NCI-H748 treated with DMSO at 0.1 percent for 48 hours (cell line): ENCODE measurements around the gene ZWINT.

Source experiments
- DNase-seq: peaks from one replicate; lab custom pipeline; 2025; lab: John Stamatoyannopoulos, UW

Gene ZWINT, protein sequence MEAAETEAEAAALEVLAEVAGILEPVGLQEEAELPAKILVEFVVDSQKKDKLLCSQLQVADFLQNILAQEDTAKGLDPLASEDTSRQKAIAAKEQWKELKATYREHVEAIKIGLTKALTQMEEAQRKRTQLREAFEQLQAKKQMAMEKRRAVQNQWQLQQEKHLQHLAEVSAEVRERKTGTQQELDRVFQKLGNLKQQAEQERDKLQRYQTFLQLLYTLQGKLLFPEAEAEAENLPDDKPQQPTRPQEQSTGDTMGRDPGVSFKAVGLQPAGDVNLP

DNA sequence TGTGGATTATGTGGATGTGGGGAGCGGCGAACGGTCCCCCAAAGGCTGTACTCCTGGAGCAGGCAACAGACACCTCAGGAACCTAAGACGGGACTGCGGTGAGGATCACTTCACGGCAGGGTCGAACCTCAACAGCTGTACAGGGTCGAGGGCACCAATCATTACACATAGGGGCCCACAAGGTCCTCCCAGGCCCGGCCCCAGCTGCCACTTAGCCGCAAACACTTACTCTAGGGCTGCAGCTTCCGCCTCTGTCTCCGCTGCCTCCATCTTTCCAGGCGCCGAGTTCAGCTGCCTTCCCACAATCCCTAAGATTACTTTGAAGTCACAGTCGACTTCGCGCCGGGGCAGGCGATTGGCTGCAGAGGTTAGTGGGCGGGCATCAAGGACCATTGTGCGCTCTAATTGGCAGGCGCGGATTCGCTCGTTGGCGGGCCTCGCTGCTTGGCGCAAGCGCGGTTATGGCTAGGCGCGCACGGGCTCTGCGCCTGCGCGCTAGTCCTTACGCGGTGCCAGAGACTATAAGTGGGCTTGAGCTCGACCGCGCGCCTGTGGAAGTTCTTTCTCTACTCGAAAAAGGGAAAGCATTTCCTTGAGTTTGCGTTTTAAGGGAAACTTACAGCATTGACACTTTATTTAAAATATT, at the start of gene ZWINT:
ZWINT (minus strand) TSS at position 293 of the 646 bp plus-strand sequence; CDS start at position 270, 23 bp downstream.
- DNase-seq = peak; percentile 86

DNA sequence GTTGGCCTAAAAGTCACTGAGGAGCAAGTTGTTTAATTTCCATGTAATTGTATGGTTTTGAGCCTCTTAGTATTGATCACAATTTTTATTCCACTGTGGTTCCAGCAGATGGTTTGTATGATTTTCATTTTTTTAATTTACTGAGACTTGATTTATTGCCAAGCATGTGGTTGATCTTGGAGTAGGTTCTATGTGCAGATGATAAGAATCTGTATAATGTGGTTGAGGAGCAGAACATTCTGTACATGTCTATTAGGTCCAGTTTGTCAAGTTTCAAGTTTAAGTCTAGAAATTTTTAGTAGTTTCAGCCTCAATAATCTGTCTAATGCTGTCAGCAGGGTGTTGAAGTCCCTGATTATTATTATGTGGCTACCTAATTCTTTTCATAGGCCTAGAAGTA, 22.7 kb upstream of the ZWINT start:
- no peak for DNase-seq

DNA sequence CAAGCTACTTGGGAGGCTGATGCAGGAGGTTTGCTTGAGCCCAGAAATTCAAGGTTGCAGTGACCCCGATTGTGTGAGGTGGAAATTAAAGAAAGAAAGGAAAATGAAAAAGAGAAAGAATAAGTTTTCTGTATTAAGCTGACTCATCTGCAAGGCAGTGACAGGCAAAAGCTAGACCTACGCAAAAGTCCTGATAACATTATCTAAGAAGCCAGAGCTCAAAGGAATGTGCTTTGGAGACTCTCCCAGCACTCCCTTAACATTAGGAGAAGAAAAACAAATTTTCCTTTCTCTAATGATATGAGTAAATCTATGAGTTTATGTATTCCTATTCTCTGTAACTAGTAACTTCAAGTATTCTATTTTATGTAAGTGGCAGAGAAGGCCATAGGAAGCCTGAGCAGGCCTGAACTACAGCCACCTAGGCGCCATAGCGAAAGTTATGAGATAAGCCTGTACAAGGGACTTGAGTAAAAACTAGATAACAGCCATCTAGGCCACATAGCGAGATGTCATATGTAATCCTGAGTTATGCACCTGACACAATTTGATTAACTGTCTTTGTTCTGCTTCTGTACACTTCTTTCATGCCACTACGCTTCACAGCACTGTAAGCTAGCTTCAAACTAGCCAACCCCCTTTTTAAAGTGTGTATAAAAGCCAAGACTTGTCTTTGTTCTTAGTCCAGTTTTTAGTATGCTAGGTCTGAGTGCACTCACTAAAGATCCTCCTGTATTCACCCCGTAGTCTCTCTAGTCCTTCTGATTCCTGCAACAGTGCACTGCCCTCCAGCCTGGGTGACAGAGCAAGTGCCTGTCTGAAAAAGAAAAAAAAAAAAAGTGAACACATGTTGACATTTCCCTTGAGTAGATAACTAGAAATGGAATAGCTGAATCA, 9.4 kb upstream of the ZWINT start:
- DNase-seq = no peak

GRCh38 chr10:56360583-56360966, 484 bp downstream of the ZWINT start:
- DNase-seq = no peak

DNA sequence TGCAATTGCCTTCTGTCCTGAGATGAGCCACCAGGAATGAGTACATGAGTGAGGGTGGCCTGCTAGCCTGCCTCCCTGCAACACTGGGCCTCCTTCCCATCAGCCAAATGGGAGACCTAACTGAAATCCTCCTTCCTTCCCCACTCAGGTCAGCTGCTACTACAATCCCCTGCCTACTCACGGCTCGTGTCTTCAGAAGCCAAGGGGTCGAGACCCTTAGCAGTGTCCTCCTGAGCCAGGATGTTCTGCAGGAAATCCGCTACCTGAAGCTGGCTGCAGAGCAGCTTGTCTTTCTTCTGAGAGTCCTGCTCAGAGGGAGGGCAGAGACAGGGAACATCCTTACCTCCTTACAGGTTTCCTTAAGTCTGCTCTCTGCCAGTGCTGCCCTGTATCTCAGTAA, 1.2 kb downstream of the ZWINT start:
- DNase-seq = no peak

DNA sequence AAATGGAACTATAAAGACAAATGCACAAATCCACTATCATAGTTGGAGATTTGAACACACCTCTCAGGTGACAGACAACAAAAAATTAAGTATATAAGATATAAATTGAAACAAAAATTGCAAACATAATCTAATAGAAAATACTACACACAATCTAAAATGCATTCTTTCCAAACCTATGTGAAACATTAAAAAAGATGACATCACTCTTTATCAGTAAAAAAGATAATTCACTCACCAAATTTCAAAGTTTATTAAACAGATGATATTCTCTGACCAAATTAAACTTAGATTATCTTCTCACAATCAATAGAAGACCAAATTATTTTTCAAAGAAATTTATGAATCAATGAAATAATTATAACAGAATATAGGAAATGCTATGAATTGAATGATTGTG, 4.0 kb downstream of the ZWINT start:
- no peak for DNase-seq

- DNase-seq = no peak
Observed at GRCh38 chr10:56351909-56352630, 9.0 kb downstream of the ZWINT start.

- DNase-seq = no peak
Observed at GRCh38 chr10:56349611-56350010, 11.4 kb downstream of the ZWINT start.

DNA sequence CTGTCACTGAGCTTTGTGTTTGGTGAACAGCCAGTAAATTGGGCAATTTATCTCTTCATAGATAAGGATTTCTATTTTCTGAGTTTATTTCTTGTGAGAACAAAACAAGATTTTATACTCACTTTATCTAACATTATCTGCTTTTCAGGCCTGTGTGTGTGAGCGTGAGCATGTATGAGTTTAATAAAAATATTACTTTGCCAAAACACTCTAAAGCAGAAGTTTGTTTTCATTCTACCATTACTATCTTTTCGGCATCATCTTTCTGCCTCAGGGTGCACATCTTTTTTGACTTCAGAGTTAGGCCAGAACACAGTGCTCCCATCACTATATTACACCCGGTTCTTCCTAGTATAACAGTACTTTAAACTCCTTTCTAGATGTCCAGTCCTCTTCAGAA, 13.0 kb downstream of the ZWINT start:
- no peak for DNase-seq

DNA sequence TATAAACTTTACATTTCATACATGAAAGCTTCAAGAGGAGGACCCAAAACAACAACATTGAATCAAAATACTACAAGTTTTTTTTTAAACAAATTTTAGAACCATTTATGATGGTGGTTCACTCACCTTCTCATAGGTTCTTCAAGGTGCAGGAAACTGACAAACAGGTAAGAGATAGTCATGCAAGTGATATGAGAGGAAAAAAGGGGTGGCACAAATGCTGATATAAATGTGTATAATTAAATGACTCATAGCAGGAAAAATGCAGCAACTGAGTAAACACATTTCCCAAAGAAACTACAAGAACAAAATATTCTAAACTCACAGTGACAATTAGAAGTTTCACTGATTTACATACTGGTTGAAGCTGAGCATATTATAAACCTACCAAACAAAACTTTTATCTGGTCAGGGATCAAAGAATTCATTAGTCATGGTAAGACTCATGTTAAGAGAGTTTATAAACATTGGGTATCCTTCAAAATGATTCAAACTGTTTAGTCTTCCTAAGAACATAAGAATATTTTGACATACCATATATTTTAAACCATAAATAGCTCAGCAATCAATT, 14.1 kb downstream of the ZWINT start:
- no peak for DNase-seq

DNA sequence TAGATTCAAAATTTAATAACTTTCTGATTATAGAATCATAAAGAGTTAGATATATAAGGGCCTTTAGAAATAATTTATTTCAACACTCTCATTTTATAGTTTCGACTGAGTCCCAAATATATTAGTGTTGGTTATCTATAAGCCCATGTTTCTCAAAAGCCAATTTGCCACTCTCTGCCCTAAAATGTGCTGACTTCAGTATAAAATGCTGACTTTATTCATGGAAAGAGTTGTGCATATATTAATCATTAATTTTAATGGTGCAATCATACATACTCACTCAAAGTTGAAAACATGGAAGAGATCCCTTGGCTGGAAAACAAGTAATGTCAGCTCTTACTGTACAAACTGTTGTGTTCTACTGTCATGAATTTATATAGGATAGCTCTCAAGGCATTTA, 19.4 kb downstream of the ZWINT start:
- no peak for DNase-seq

DNA sequence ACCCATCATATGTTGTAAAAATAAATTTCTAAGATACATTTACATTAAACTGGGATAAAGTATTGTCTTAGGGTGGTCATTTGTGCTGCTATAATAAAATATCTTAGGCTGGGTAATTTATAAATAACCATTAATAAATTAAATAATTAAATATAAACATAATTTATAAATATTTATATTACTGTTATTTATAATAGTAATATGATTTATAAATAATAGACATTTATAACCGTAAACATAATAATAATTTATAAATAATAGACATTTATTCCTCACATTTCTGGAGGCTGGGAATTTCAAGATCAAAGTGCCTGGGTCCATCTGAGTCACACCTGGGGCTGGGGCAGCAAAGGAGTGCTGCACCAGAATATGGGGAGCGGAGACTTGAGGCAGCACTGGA, 31.1 kb downstream of the ZWINT start:
- DNase-seq = no peak

DNA sequence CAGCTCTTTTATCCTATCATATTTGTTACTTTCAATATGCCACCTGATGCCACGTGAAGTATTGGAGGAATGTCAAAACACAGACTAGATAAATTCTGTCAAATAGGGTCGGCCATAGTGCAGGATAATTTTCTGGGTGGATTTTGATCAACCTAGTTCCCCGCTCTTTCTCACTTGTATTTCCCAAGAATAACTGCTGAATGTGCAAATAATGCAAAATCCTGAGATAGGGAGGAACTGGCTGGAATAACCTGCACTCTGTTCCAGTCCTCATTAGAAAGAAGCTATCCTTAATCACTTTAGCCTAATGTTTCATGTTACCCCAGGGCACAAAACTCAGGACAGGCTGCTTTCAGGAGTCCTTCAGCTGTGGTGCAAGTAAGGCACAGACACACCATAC, 33.9 kb downstream of the ZWINT start:
- no peak for DNase-seq

DNA sequence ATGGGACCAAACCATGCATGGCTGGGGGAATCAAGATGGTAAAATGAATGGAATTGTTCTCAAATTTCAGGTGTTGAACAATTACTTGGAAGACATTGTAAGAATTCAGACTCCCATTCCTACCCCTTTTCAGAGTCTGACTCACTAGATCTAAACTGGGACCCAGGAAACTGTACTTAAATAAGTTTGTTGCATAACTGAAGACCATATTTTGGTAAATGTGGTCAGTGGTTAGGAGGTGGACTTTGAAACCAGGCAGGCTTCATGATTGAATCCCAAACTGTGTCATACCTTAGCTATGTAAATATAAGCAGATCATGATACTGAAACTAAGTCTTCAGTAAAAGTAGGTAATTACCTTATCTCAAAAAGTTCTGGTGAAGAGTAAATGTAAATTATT, 41.7 kb downstream of the ZWINT start:
- DNase-seq = no peak

DNA sequence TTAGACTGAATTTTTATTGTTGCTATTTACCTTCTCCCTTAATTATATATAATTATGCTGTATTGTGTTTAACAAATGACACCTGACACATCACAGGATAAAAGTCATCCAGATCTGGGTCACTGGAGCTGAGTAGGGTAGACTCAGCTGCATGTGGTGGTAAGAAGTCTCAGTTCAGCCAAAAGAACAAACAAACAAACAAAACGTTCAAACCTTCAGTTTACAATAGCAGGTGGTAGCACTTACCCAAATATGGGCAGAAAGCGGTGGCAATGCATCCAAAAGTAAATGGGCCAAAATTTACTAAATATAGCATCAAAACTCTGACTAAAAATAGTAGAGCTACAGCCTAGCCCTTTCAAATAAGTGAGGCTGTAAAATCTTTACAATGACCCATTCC, 42.2 kb downstream of the ZWINT start:
- DNase-seq = peak; percentile 61

- no peak for DNase-seq
Observed at GRCh38 chr10:56317603-56318002, 43.5 kb downstream of the ZWINT start.

DNA sequence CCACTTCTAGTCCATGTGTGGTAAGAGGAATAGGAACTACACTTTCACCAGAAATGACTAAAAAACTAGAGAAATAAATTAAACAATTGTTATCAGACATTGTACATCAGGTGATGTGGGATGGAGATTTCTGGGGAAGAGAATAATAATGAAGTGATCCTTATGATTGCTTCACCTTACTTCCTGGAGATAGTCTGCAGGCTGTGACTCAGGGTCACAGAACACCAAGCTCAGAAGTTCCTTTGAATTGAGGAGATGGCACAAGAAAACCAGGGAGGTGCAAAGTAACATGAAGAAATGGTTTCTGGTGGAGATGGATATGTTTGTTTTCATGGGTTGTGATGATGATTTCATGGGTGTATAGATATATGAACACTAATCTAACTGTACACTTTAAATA, 44.5 kb downstream of the ZWINT start:
- no peak for DNase-seq
